Left lung (tissue), 10 donors: ENCODE measurements around the gene LHFPL3. TPM values are rescaled to one million over a fixed set of nuclear protein-coding genes. Genes with fewer than 3 reads are reported as not detected.

Experiments
- ATAC-seq: fragments of 200-7000 bp; cut with Tn5 transposase; one replicate; pipeline ENCODE4 v1.9.1; 2020; ENCODE audit warnings: moderate library complexity
- DNase-seq, 4 donors: peaks; one replicate each; pipeline ENCODE4 v3.0.0-alpha.2; 2013 to 2020
- H3K27ac ChIP-seq, 2 donors: fragments of 200-600 bp; sonication (generic) in 1 of 2; one replicate each; pipeline versions ENCODE4 v1.5.0 to v1.8.0; 2020 to 2021
- H3K27me3 ChIP-seq, 2 donors: fragments of 200-600 bp; sonication (generic) in 1 of 2; one replicate each; pipeline versions ENCODE4 v1.5.0 to v1.8.0; 2020 to 2021
- H3K36me3 ChIP-seq, 2 donors: fragments of 200-600 bp; sonication (generic) in 1 of 2; one replicate each; pipeline versions ENCODE4 v1.5.0 to v1.8.0; 2020 to 2021
- H3K4me1 ChIP-seq, 2 donors: fragments of 200-600 bp; one replicate each; pipeline ENCODE4 v1.8.0; 2021
- H3K4me3 ChIP-seq, 2 donors: fragments of 200-600 bp; sonication (generic) in 1 of 2; one replicate each; pipeline versions ENCODE4 v1.5.0 to v1.8.0; 2020 to 2021; ENCODE audit warnings: mild to moderate bottlenecking in 1 of 2
- H3K9me3 ChIP-seq, 2 donors: fragments of 200-600 bp; sonication (generic) in 1 of 2; one replicate each; pipeline versions ENCODE4 v1.5.0 to v1.8.0; 2020 to 2021
- intact Hi-C, 2 donors: fragments of 100-400 bp; cut with DNase I; formaldehyde crosslinking; loops; one replicate each; pipeline versions ENCODE4 v1.11.2 to v1.14.2; 2022
- polyA plus RNA-seq, 6 donors: library from polyadenylated mRNA; unstranded; fragments of 120-200 nt; gene quantifications; one replicate each; pipeline ENCODE4 v1.2.1, GENCODE V29; 2013; ENCODE audit not compliant: insufficient read length in 6 of 6
- total RNA-seq, 2 donors: library from RNA; stranded (reverse); fragmentation: NEBNext Ultra II Directional; extraction: Animal tissue kit (Norgen Biotek cat#: 25700); gene quantifications; one replicate each; pipeline ENCODE4 v1.2.1, GENCODE V29; 2021
- TF ChIP-seq, protein P1 (sequence below), 2 donors: fragments of 200-600 bp; sonication (generic) in 1 of 2; IDR thresholded peaks; one replicate each; pipeline versions ENCODE4 v1.5.0 to v1.8.0; 2021; ENCODE audit warnings: antibody characterized with exemption in 2 of 2
- donor health status: DM: no; HTN: yes; CAD: no.
- donor health status: DM: no; HTN: no; CAD: no.

Gene LHFPL3
- total and polyA plus RNA-seq, 8 donors: 1.0 to 3.7 (median 2.5) TPM; not detected in 2

DNA sequence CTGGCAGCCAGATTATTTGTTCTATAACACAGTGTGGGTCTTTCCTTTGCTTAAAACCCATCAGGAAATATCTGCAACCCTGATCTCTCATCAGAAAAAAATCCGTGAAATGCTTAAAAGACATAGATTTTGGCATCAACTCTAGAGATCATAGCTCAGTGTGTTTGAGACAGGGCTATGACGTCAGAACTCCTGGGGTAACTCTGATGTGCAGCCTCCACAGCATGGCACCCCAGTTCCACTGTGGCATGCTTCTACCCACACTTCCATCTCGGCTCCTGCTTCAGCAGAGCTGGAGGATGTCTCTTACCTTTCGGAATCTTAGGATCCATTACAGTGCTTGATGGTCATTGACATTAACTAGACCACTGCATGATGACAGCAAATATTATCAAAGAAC is 205.7 kb downstream of the LHFPL3 start:
- no peak overlapping the region for H3K4me3 ChIP-seq
- intact Hi-C loops: no loop called here

DNA sequence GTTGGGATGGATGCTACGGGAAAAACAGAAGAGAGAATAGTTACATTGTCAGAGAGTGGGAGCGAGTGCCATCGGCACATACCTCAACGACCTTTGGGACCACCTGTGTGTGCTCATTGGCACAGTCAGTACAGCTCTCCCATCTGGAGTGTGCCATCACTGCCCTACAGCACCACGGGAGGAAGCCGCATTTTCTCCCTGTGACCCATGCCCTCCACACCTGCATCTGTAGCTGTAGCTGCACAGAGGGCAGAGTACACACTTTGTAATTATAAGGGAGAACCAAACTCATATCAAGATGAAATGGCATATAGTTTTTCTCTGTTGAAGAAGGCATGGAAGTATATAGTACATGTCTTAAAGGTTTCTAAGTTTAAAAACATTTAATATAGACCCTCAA is 207.4 kb downstream of the LHFPL3 start:
- H3K4me3 ChIP-seq: no peak overlapping the region
- intact Hi-C loops: no loop called here
- H3K36me3 ChIP-seq: no peaks in the 10 kb centered on the region
- ATAC-seq (no peak), DNase-seq (no peak)
- no peaks in the 10 kb centered on the region for H3K27me3 ChIP-seq
- no peaks in the 10 kb centered on the region for H3K9me3 ChIP-seq
- TF ChIP-seq, protein P1, sequence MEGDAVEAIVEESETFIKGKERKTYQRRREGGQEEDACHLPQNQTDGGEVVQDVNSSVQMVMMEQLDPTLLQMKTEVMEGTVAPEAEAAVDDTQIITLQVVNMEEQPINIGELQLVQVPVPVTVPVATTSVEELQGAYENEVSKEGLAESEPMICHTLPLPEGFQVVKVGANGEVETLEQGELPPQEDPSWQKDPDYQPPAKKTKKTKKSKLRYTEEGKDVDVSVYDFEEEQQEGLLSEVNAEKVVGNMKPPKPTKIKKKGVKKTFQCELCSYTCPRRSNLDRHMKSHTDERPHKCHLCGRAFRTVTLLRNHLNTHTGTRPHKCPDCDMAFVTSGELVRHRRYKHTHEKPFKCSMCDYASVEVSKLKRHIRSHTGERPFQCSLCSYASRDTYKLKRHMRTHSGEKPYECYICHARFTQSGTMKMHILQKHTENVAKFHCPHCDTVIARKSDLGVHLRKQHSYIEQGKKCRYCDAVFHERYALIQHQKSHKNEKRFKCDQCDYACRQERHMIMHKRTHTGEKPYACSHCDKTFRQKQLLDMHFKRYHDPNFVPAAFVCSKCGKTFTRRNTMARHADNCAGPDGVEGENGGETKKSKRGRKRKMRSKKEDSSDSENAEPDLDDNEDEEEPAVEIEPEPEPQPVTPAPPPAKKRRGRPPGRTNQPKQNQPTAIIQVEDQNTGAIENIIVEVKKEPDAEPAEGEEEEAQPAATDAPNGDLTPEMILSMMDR (IDR thresholded peaks at IDR 0.05): no peak
- H3K4me1 ChIP-seq: no peaks in the 10 kb centered on the region
- H3K27ac ChIP-seq: no peak overlapping the region

More for the DNA sequence above, 205.7 kb downstream of the LHFPL3 start:
- H3K27ac ChIP-seq: no peak overlapping the region
- TF ChIP-seq, protein P1 (IDR thresholded peaks at IDR 0.05): no peak
- no peaks in the 10 kb centered on the region for H3K36me3 ChIP-seq
- DNase-seq: no peak
- no peak for ATAC-seq
- H3K27me3 ChIP-seq: no peaks in the 10 kb centered on the region
- no peaks in the 10 kb centered on the region for H3K4me1 ChIP-seq
- H3K9me3 ChIP-seq: no peaks in the 10 kb centered on the region

DNA sequence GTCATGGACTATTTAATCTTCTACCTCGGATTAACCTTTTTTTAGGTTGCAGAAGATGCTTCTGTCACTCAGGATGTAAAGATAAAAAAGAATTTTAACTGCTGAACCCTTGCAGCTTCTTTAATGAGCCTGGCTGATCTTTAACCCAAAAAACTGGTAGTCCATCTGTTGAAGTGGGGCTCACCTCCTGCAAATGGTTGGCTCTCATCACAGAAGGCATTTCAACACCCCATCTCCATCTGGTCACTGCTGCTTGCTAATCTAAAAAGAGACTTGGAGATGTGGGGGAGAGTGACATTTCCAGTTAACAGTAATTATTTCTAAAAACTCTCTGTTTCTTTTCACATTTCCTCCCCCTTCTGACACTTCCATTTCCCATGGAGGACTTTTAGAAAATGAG is 208.6 kb downstream of the LHFPL3 start:
- no peak overlapping the region for H3K27ac ChIP-seq
- no peak for ATAC-seq
- TF ChIP-seq, protein P1 (IDR thresholded peaks at IDR 0.05): no peak
- DNase-seq: no peak
- H3K27me3 ChIP-seq: no peaks in the 10 kb centered on the region
- intact Hi-C loops: no loop called here
- H3K9me3 ChIP-seq: no peaks in the 10 kb centered on the region
- H3K4me3 ChIP-seq: no peak overlapping the region
- H3K4me1 ChIP-seq: no peaks in the 10 kb centered on the region
- H3K36me3 ChIP-seq: no peaks in the 10 kb centered on the region

DNA sequence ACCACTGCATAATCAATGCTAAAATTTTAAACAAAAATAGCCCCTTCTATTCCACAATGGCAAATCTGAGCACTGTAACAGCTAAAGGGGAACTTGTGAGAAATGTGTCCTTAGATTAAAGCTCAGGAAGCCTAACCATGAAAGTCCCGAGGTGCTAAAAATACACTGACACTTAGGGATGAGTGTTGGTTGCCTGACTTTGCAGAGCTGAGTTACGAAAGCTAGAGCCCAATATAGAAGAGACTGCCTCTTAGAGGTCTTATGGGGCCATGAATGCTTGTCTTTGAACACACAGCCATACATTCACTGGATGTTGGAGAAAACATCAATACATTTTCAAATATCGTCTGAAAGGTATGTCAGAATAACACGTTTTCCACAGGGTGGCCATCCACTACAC is 209.7 kb downstream of the LHFPL3 start:
- DNase-seq: no peak
- TF ChIP-seq, protein P1 (IDR thresholded peaks at IDR 0.05): no peak
- no peaks in the 10 kb centered on the region for H3K9me3 ChIP-seq
- no peaks in the 10 kb centered on the region for H3K27me3 ChIP-seq
- H3K27ac ChIP-seq: no peak overlapping the region
- H3K4me1 ChIP-seq: no peaks in the 10 kb centered on the region
- intact Hi-C loops: no loop called here
- H3K4me3 ChIP-seq: no peak overlapping the region
- no peaks in the 10 kb centered on the region for H3K36me3 ChIP-seq
- no peak for ATAC-seq

DNA sequence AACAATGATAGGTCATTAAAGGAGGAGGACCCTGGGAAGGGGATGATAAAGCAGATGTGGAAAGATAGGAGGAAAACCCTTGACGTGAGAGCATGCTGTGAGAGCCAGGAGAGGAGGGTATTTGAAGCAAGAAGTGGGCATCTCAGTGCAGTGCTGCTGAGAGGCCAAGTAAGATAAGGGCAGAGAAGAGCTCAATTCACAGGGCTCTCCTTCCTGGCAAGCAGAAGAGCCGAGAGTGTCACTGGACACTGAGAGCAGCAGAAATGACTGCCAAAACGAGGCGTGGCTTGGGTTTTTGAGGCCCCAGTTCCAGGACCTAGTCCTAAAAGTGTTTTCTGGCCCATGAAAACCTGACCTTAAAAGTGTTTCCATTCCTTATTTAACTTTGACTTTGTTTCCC is 213.5 kb downstream of the LHFPL3 start:
- TF ChIP-seq, protein P1 (IDR thresholded peaks at IDR 0.05): no peak
- Histone ChIP-seq H3K27me3 (no peaks in the 10 kb centered on the region), H3K4me1 (no peaks in the 10 kb centered on the region), H3K9me3 (no peaks in the 10 kb centered on the region), H3K36me3 (no peaks in the 10 kb centered on the region), H3K4me3 (no peak overlapping the region), H3K27ac (no peak overlapping the region)
- intact Hi-C loops: no loop called here
- DNase-seq: no peak
- ATAC-seq: no peak
